PC-3 (cell line): ENCODE measurements around the gene SMOC2. TPM values are rescaled to one million over a fixed set of nuclear protein-coding genes. Genes with fewer than 3 reads are reported as not detected.
A peak's percentile ranks its signal among the peaks of the same experiment; 100 is the strongest.

Source experiments
- ATAC-seq: fragments of 200-7000 bp; cut with Tn5 transposase; 2 replicates; pipeline ENCODE4 v1.9.1; 2020; ENCODE audit warnings: mild to moderate bottlenecking, moderate library complexity
- BruUV-seq: library from RNA; stranded (reverse); fragments of 400-500 nt; replicated peaks from 2 replicates; lab custom pipeline; 2021; lab: Mats Ljungman, UMichigan
- CTCF ChIA-PET: fragments of 300-600 bp; sonication (Branson Sonifier 250); formaldehyde crosslinking; loops from one replicate; lab custom pipeline; 2022; ENCODE audit warnings: antibody characterized with exemption; lab: Charles Lee
- POLR2A ChIA-PET: fragments of 300-600 bp; sonication (Branson Sonifier 250); formaldehyde crosslinking; loops from one replicate; lab custom pipeline; 2022; ENCODE audit warnings: antibody characterized with exemption; ENCODE audit not compliant: unreplicated experiment; lab: Charles Lee
- DNase-seq: peaks from one replicate; pipeline ENCODE4 v3.0.0-alpha.2; 2015
- H2AFZ ChIP-seq: fragments of 300-600 bp; sonication (generic); 2 replicates; pipeline ENCODE4 v1.6.0; 2016; ENCODE audit warnings: antibody characterized with exemption, low read length
- H3F3A ChIP-seq: fragments of 300-600 bp; sonication (generic); one replicate; pipeline ENCODE4 v1.6.0; 2017; ENCODE audit warnings: antibody characterized with exemption, low read length, control low read depth, mild to moderate bottlenecking; ENCODE audit not compliant: unreplicated experiment
- H3K27ac ChIP-seq: fragments of 300-600 bp; sonication (generic); 2 replicates; pipeline ENCODE4 v1.5.1; 2016; ENCODE audit warnings: mild to moderate bottlenecking, low read length
- H3K27me3 ChIP-seq: fragments of 300-600 bp; sonication (generic); 2 replicates; pipeline ENCODE4 v1.6.1; 2016; ENCODE audit warnings: low read length, mixed read lengths
- H3K36me3 ChIP-seq: fragments of 300-600 bp; sonication (generic); 2 replicates; pipeline ENCODE4 v1.6.1; 2016; ENCODE audit warnings: low read depth, mixed run types, low read length, mixed read lengths
- H3K4me1 ChIP-seq: fragments of 300-600 bp; sonication (generic); 2 replicates; pipeline ENCODE4 v1.5.1; 2016; ENCODE audit warnings: low read length; ENCODE audit not compliant: insufficient read depth
- H3K4me2 ChIP-seq: fragments of 300-600 bp; sonication (generic); 2 replicates; pipeline ENCODE4 v1.6.0; 2016; ENCODE audit warnings: low read length
- H3K4me3 ChIP-seq: fragments of 300-600 bp; sonication (generic); 2 replicates; pipeline ENCODE4 v1.5.1; 2016; ENCODE audit warnings: mild to moderate bottlenecking, low read length, mixed read lengths
- H3K79me2 ChIP-seq: fragments of 300-600 bp; sonication (generic); 2 replicates; pipeline ENCODE4 v1.6.1; 2017; ENCODE audit warnings: low read length, mixed read lengths
- H3K9ac ChIP-seq: fragments of 300-600 bp; sonication (generic); 2 replicates; pipeline ENCODE4 v1.6.0; 2016; ENCODE audit warnings: mild to moderate bottlenecking, low read length
- H3K9me2 ChIP-seq: fragments of 300-600 bp; sonication (generic); replicated peaks from 2 replicates; pipeline ENCODE4 v1.6.1; 2016; ENCODE audit warnings: mixed run types, low read length, mixed read lengths
- H3K9me3 ChIP-seq: fragments of 300-600 bp; sonication (generic); 2 replicates; pipeline ENCODE4 v1.6.1; 2016; ENCODE audit warnings: low read length, mixed read lengths
- H4K20me1 ChIP-seq: fragments of 300-600 bp; sonication (generic); 2 replicates; pipeline ENCODE4 v1.6.1; 2016; ENCODE audit warnings: low read length, mixed read lengths
- CTCF ChIP-seq: fragments of 300-600 bp; sonication (generic); conservative IDR thresholded peaks from 2 replicates; pipeline ENCODE4 v1.5.1; 2017; ENCODE audit warnings: antibody characterized with exemption, low read depth, mild to moderate bottlenecking, low read length
- EZH2 ChIP-seq: fragments of 300-600 bp; sonication (generic); IDR thresholded peaks from one replicate; pipeline ENCODE4 v1.6.1; 2017; ENCODE audit warnings: antibody characterized with exemption, mild to moderate bottlenecking, low read length; ENCODE audit not compliant: unreplicated experiment
- EZH2phosphoT487 ChIP-seq: fragments of 300-600 bp; sonication (generic); IDR thresholded peaks from 2 replicates; pipeline ENCODE4 v1.6.1; 2018; ENCODE audit warnings: mild to moderate bottlenecking, antibody characterized with exemption, low read length, borderline replicate concordance
- intact Hi-C: fragments of 100-400 bp; cut with micrococcal nuclease; formaldehyde crosslinking; loops from 2 replicates; pipeline ENCODE4 v1.9.0; 2023
- total RNA-seq: library from RNA; depleted of rRNA; stranded (reverse); fragments of >200 nt; gene quantifications from 2 replicates; pipeline ENCODE4 v1.2.3, GENCODE V29; 2014

The SMOC2 gene
- total RNA-seq, 1 experiment from 2014 or later: not detected

GRCh38 chr6:168709390-168709789 lies 268.4 kb downstream of the SMOC2 start:
- Histone ChIP-seq H3K79me2 (no peaks in the 10 kb centered on the region), H3F3A (no peaks in the 10 kb centered on the region), H2AFZ (no peak overlapping the region), H3K4me1 (no peaks in the 10 kb centered on the region), H4K20me1 (no peaks in the 10 kb centered on the region), H3K9ac (no peak overlapping the region), H3K27me3 (peaks cover 10% of the 10 kb centered on the region; the same call in 1 of the 2 replicates), H3K9me2 (no peaks in the 10 kb centered on the region), H3K9me3 (no peaks in the 10 kb centered on the region), H3K27ac (no peak overlapping the region), H3K36me3 (no peaks in the 10 kb centered on the region), H3K4me3 (no peak overlapping the region), H3K4me2 (no peak overlapping the region)
- BruUV-seq: no TSS peak
- ATAC-seq (no peak), DNase-seq (no peak)
- ChIA-PET CTCF (no interaction called here), POLR2A (no interaction called here)
- intact Hi-C loops: no loop called here
- no peak for TF ChIP-seq EZH2

DNA sequence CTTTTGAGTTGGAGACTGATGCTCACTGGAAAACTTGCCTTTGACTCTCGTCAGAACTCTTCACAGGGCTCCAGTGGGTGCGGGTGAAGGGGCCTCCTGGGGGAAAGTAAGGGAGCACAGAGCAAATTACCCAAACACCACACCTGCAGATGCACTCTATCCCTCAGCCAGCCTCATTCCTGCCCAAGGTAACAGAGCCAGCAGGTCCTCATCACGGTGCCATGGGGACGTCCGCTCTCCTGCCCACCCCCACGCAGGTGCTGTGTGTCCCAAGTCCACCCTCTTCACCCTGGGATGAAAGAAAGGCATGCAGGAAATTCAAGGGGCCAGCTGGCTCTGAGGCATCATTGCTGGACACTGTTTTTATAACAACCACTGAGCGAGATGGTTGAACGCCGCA lies 269.0 kb downstream of the SMOC2 start:
- H3K36me3 ChIP-seq: no peaks in the 10 kb centered on the region
- CTCF ChIA-PET: no interaction called here
- H3K27me3 ChIP-seq: peaks cover 10% of the 10 kb centered on the region; the same call in 1 of the 2 replicates
- H4K20me1 ChIP-seq: no peaks in the 10 kb centered on the region
- H3K4me3 ChIP-seq: no peak overlapping the region
- H3K27ac ChIP-seq: no peak overlapping the region
- intact Hi-C loops: no loop called here
- H2AFZ ChIP-seq: no peak overlapping the region
- no peak overlapping the region for H3K9ac ChIP-seq
- POLR2A ChIA-PET: no interaction called here
- H3F3A ChIP-seq: no peaks in the 10 kb centered on the region
- no peaks in the 10 kb centered on the region for H3K4me1 ChIP-seq
- TF ChIP-seq EZH2phosphoT487: no peak
- TF ChIP-seq EZH2: no peak
- TF ChIP-seq CTCF: no peak
- no peak for ATAC-seq
- no peaks in the 10 kb centered on the region for H3K79me2 ChIP-seq
- no TSS peak for BruUV-seq
- no peak overlapping the region for H3K4me2 ChIP-seq
- H3K9me2 ChIP-seq: no peaks in the 10 kb centered on the region
- no peak for DNase-seq
- no peaks in the 10 kb centered on the region for H3K9me3 ChIP-seq

- H3K4me3 ChIP-seq: no peak overlapping the region
- no peaks in the 10 kb centered on the region for H4K20me1 ChIP-seq
- H3K9ac ChIP-seq: no peak overlapping the region
- H3K27me3 ChIP-seq: peaks cover 6% of the 10 kb centered on the region; the same call in 1 of the 2 replicates
- intact Hi-C loops: no loop called here
- ChIA-PET CTCF (no interaction called here), POLR2A (no interaction called here)
- TF ChIP-seq EZH2 (no peak), CTCF (peak; percentile 42; the same call in 1 of the 2 replicates), EZH2phosphoT487 (no peak)
- no peaks in the 10 kb centered on the region for H3K9me2 ChIP-seq
- H3K4me2 ChIP-seq: no peak overlapping the region
- BruUV-seq: no TSS peak
- no peaks in the 10 kb centered on the region for H3F3A ChIP-seq
- no peak overlapping the region for H2AFZ ChIP-seq
- no peaks in the 10 kb centered on the region for H3K9me3 ChIP-seq
- ATAC-seq: no peak
- no peak overlapping the region for H3K27ac ChIP-seq
- no peaks in the 10 kb centered on the region for H3K79me2 ChIP-seq
- no peaks in the 10 kb centered on the region for H3K4me1 ChIP-seq
- no peak for DNase-seq
- H3K36me3 ChIP-seq: no peaks in the 10 kb centered on the region
Measured at GRCh38 chr6:168711049-168711640, 270.2 kb downstream of the SMOC2 start.
